KMS-11 (cell line): ENCODE data around the gene AK9.

Source experiments
- H2AFZ ChIP-seq: fragments of 200-600 bp; sonication (generic); 2 replicates; pipeline ENCODE4 v1.6.1; 2016; ENCODE audit warnings: antibody characterized with exemption, mixed run types, low read depth
- H3K27ac ChIP-seq: fragments of 200-600 bp; sonication (generic); 2 replicates; pipeline ENCODE4 v1.6.1; 2016; ENCODE audit warnings: mild to moderate bottlenecking, mixed run types
- H3K27me3 ChIP-seq: fragments of 200-600 bp; sonication (generic); 2 replicates; pipeline ENCODE4 v1.6.1; 2017; ENCODE audit warnings: mild to moderate bottlenecking, low read depth, mixed run types, moderate library complexity; ENCODE audit not compliant: insufficient read depth
- H3K36me3 ChIP-seq: fragments of 200-600 bp; sonication (generic); 2 replicates; pipeline ENCODE4 v1.6.1; 2017; ENCODE audit warnings: mild to moderate bottlenecking, mixed run types; ENCODE audit not compliant: insufficient read depth
- H3K4me1 ChIP-seq: fragments of 200-600 bp; sonication (generic); 2 replicates; pipeline ENCODE4 v1.6.1; 2016; ENCODE audit warnings: mild to moderate bottlenecking, low read depth, mixed run types; ENCODE audit not compliant: poor library complexity, severe bottlenecking
- H3K4me2 ChIP-seq: fragments of 200-600 bp; sonication (generic); 2 replicates; pipeline ENCODE4 v1.7.0; 2016; ENCODE audit warnings: mild to moderate bottlenecking, mixed run types
- H3K4me3 ChIP-seq: fragments of 200-600 bp; sonication (generic); IDR thresholded peaks from 2 replicates; pipeline ENCODE4 v1.6.1; 2017; ENCODE audit warnings: low read depth, low read length, mixed read lengths; ENCODE audit not compliant: insufficient read depth
- H3K79me2 ChIP-seq: fragments of 200-600 bp; sonication (generic); 2 replicates; pipeline ENCODE4 v1.6.1; 2016; ENCODE audit warnings: low read depth, mixed run types; ENCODE audit not compliant: insufficient read depth
- H3K9ac ChIP-seq: fragments of 200-600 bp; sonication (generic); 2 replicates; pipeline ENCODE4 v1.6.1; 2016; ENCODE audit warnings: mild to moderate bottlenecking, mixed run types
- H4K20me1 ChIP-seq: fragments of 200-600 bp; sonication (generic); 2 replicates; pipeline ENCODE4 v1.6.1; 2016; ENCODE audit warnings: mild to moderate bottlenecking, mixed run types; ENCODE audit not compliant: insufficient read depth
- TF ChIP-seq, protein P1 (sequence below): fragments of 200-600 bp; sonication (generic); conservative IDR thresholded peaks from 2 replicates; pipeline ENCODE4 v1.6.1; 2017; ENCODE audit warnings: low read depth, mild to moderate bottlenecking, antibody characterized with exemption, low read length, moderate library complexity, mixed read lengths

The AK9 gene

GRCh38 chr6:109653264-109653663 is 37.7 kb downstream of the AK9 start:
- Histone ChIP-seq H4K20me1 (no peaks in the 10 kb centered on the region), H3K9ac (no peak overlapping the region), H3K36me3 (no peaks in the 10 kb centered on the region), H3K27me3 (no peaks in the 10 kb centered on the region), H3K4me2 (no peak overlapping the region), H3K4me1 (no peaks in the 10 kb centered on the region), H3K4me3 (no peak overlapping the region), H3K27ac (no peak overlapping the region), H3K79me2 (no peaks in the 10 kb centered on the region), H2AFZ (no peak overlapping the region)
- TF ChIP-seq, protein P1, sequence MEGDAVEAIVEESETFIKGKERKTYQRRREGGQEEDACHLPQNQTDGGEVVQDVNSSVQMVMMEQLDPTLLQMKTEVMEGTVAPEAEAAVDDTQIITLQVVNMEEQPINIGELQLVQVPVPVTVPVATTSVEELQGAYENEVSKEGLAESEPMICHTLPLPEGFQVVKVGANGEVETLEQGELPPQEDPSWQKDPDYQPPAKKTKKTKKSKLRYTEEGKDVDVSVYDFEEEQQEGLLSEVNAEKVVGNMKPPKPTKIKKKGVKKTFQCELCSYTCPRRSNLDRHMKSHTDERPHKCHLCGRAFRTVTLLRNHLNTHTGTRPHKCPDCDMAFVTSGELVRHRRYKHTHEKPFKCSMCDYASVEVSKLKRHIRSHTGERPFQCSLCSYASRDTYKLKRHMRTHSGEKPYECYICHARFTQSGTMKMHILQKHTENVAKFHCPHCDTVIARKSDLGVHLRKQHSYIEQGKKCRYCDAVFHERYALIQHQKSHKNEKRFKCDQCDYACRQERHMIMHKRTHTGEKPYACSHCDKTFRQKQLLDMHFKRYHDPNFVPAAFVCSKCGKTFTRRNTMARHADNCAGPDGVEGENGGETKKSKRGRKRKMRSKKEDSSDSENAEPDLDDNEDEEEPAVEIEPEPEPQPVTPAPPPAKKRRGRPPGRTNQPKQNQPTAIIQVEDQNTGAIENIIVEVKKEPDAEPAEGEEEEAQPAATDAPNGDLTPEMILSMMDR = no peak

- no peak overlapping the region for H3K4me2 ChIP-seq
- H3K4me1 ChIP-seq = no peaks in the 10 kb centered on the region
- H4K20me1 ChIP-seq = no peaks in the 10 kb centered on the region
- no peak overlapping the region for H3K27ac ChIP-seq
- H3K4me3 ChIP-seq = no peak overlapping the region
- TF ChIP-seq, protein P1 = no peak
- no peaks in the 10 kb centered on the region for H3K27me3 ChIP-seq
- no peak overlapping the region for H2AFZ ChIP-seq
- H3K9ac ChIP-seq = no peak overlapping the region
- H3K79me2 ChIP-seq = no peaks in the 10 kb centered on the region
- no peaks in the 10 kb centered on the region for H3K36me3 ChIP-seq
Measured at GRCh38 chr6:109644131-109644530, 46.9 kb downstream of the AK9 start.

DNA sequence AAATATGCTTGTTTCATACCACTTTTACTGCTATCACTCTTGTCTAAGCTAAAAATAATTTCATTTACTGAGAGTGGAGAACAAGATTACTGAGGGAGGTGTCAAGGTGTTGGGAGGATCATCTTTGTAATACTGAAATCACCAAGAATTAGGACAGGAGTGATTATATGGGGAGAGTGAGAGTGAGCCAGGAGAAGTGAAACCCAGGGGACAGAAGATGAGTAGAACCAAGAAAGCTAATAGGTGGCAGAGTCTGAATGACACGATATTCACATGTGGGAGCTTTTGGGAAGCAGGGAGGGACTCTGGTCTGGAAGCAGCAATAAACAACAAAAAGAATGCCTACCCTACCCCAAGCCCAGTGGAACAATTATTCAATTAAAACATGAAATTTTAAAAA is 58.6 kb downstream of the AK9 start:
- H3K4me2 ChIP-seq = no peak overlapping the region
- TF ChIP-seq, protein P1 = no peak

GRCh38 chr6:109631403-109631802 is 59.6 kb downstream of the AK9 start:
- H3K27me3 ChIP-seq = no peaks in the 10 kb centered on the region
- no peak overlapping the region for H2AFZ ChIP-seq
- TF ChIP-seq, protein P1 = no peak
- H3K4me3 ChIP-seq = no peak overlapping the region
- H3K4me1 ChIP-seq = no peaks in the 10 kb centered on the region
- H4K20me1 ChIP-seq = no peaks in the 10 kb centered on the region
- H3K4me2 ChIP-seq = no peak overlapping the region
- no peaks in the 10 kb centered on the region for H3K79me2 ChIP-seq
- H3K36me3 ChIP-seq = no peaks in the 10 kb centered on the region
- H3K9ac ChIP-seq = no peak overlapping the region
- H3K27ac ChIP-seq = no peak overlapping the region

More for the DNA sequence above, 58.6 kb downstream of the AK9 start:
- Histone ChIP-seq H3K36me3 (no peaks in the 10 kb centered on the region), H3K79me2 (no peaks in the 10 kb centered on the region), H3K4me1 (no peaks in the 10 kb centered on the region), H4K20me1 (no peaks in the 10 kb centered on the region), H2AFZ (no peak overlapping the region), H3K27ac (no peak overlapping the region), H3K27me3 (no peaks in the 10 kb centered on the region), H3K4me3 (no peak overlapping the region), H3K9ac (no peak overlapping the region)
